IPS-18c (cell line): ENCODE measurements around the gene HSDL1.

Experiments
- H3K4me3 ChIP-seq: 2 replicates; pipeline ENCODE4 v1.7.0; 2013; ENCODE audit warnings: low read depth, mild to moderate bottlenecking, low read length, moderate library complexity; ENCODE audit not compliant: insufficient read depth
- H3K9me3 ChIP-seq: one replicate; pipeline ENCODE4 v1.6.1; 2013; ENCODE audit warnings: mild to moderate bottlenecking, low read length, moderate library complexity; ENCODE audit not compliant: control insufficient read depth, insufficient read depth

The HSDL1 gene

DNA sequence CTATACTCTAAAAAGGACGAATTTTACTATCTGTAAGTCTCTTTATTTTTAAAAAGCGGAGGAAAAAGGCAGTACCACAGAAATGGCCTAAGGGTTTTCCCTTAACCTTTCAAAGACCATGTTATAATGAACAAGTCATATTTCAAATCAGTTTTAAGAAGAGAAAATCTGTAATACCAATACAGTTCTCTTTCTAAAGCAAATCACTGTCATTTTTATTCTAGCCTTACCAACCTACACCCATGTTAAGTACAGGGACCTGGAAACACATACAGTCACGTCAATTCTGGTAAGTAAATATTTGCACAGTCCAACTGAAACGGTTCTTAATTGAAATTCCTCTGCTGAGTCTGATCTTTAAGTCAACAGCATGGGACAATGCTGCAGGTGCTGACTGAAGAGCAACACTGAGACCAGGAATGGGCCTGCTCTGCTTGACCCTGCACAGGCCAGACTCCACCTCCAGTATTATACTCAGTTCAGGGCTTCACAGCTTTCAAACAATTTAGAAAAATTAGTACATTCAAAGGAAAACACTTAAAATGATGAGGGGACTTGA is 48.5 kb downstream of the HSDL1 start:
- Histone ChIP-seq H3K9me3 (no peaks in the 10 kb centered on the region), H3K4me3 (no peak overlapping the region)

DNA sequence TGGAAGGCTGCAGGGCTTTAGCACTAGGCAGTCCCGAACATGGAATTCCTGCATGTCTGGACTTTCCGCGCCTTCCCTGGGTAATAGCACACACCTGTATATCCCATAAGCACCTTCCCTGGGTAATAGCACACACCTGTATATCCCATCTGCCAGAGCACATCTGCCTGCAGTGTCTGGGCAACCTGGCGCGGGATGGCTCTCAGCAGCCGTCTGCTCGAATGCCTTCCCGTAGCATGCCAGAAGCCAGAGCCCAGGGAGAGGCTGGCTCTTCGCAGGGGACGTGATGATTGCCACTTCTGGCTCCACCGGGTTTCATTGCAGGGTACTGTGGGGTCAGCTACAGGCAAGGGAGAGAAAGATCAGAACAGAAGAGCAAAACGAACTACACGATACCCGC is 49.5 kb downstream of the HSDL1 start:
- no peaks in the 10 kb centered on the region for H3K9me3 ChIP-seq
- H3K4me3 ChIP-seq, result no peak overlapping the region

DNA sequence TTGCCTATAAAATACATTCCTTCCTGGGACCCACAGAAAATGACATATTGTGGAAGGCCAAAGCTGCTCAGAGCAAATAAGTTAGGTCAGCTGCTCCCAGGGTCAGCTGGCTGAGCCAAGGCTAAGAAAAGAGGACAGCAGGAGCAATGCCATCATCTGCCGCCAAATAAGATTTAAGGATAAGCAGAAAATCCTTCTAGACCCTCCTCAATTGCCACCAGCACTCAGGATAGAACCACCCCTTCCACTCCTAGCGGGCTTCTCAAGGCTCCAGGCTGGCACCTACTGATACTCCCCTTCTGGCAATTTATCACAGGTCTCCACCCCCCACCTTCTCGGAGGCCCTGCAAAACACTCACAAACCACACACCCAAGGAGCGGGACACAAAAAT is 51.1 kb downstream of the HSDL1 start:
- no peak overlapping the region for H3K4me3 ChIP-seq
- H3K9me3 ChIP-seq, result no peaks in the 10 kb centered on the region

DNA sequence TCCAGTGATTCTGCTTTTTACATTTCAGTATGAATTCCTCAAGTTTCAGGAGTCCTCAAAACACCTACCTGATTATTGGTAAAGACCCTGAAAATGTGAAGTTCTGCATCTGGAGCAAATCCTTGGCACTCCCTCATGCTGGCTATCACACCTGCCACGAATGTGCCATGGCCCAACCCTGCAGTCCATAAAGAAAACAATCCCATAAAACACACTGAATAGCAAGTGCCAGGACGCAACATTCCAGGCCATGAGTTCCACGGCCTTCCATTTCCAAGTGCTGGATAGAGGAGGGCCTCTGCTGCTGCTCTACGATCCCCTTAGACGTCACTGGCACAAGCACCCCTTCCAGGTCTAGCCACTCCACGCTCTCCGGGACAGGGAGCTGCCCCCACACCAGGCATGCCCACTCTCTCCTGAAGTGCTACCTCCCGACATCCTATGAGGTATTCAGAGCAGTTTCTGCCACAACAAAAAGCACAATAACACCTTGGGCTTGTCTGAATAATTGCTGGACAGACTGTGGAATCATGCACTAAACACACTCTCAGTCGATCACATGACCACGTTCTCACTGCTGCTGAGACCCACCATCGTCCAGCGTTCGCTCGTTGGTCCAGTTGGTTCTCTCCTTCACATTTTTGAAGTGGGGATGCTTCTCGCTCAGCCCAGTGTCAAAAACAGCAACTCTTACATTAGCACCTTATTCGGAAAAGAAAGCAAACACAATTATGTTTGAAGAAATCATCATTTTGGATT is 51.7 kb downstream of the HSDL1 start:
- H3K4me3 ChIP-seq, result no peak overlapping the region
- H3K9me3 ChIP-seq, result no peaks in the 10 kb centered on the region

DNA sequence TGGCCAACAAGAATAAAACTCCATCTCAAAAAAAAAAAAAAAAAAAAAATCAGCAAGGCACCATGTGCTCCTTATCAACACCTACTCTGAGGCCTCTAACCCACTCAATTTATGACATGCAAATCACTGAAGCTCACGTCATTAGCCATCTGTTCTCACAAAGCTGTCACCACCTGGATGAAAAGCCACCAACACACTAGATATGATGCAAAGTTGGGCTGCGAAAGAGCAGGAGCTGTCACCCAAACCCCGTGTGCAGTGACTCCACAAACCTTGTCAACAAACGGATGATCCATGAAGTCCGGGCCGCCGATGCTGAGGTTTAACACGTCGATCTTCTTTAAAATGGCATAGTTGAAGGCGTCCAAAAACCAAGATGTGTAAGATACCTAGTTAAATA is 53.5 kb downstream of the HSDL1 start:
- Histone ChIP-seq H3K9me3 (no peaks in the 10 kb centered on the region), H3K4me3 (no peak overlapping the region)

DNA sequence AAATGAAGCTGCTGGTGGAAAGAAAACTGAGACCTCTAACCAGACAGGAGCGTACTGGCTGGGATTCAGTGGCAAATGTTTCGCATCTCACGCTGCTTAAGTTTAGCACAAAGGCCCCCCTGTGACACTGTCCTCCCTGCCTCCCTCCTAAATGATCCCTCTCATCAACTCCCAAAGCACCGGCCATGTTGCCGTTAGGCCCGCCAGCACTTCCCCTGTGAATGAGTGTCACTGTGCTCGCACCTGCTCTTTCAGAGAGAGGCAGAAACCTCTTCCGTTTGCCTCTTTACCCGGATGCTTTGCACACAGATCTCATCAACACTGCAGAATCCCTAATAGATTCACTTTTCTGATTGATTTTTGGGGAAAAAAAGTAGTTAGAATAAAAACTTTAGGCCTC is 54.8 kb downstream of the HSDL1 start:
- no peaks in the 10 kb centered on the region for H3K9me3 ChIP-seq
- H3K4me3 ChIP-seq, result no peak overlapping the region

DNA sequence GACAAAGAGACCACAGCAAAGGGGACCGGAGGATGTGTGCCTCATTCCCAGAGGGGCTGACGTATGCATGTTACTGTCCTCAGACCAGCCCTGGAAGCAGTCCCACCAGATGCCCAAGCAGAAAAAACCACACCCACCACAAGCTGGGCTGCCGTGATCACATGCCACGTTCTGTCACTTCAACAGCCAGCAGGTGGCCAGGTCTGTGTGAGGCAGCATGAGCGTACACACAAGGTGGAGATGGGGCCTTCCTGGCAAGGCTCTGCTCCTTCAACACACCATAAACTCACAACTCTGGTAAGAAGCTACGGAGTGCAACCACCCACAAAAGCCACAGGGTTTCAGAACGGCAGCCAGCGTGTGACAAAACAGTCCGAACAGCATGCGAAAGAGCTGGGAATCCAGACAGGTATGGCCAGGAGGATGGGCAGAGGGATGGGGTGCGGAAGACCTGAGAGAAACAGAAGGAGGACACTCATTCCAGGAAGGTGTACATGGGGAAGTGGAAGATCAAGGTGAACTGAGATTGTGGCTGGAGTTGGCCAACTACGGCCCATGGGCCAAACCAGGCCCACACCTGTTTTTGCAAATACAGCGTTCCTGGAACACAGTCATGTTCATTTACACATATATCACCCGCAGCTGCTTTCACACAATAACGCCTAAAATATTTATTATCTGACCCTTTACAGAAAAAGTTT is 56.1 kb downstream of the HSDL1 start:
- H3K4me3 ChIP-seq, result no peak overlapping the region
- H3K9me3 ChIP-seq, result no peaks in the 10 kb centered on the region

DNA sequence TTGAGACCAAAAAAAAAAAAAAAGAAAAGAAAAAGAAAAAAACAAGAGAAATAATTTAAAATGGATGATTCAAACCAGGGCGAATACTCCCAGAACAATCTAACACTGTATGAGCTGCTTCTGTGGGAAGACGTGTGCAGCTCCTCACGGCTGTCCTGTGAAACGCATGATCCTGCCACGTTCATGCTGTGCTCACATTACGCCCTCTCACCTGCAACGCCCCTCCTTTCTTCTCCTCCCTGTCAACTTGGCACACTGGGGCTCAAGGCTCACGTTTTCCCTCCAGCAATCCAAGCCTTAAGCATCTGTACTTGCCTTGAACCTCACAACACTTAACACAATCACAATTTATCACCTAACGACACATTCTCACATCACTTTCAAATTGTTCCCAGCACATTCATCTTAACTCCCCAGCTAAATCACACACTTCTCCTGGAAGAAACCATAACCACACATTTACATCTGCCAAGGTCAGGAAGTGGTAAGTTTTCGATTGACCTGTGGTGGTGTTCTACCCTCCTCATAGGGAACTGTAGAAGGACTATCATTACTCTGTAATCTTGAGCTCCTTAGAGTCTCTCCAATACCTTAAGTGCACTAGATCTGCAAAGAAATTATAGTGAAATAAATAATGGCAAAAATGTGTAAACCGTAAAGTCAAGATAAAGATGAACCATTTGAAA is 57.4 kb downstream of the HSDL1 start:
- H3K9me3 ChIP-seq, result no peaks in the 10 kb centered on the region
- no peak overlapping the region for H3K4me3 ChIP-seq

DNA sequence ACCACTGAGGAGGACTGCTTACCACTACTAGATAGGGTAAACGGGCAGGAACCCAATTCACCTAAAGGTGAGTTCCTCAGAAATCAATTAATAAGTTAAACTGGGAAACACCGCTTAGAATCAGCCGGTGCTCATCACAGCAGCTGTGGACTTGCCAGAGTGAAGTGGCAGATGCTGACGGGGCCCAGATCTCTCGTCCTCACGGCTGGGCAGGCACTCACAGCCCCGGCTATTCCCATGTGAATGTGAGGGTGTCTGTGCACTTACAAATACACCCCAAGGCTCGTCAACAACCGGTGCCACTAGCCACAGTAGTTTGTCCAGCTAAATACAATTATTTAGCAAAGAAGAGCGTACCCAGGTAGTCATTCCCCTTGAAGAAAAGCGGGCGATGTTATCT is 58.0 kb downstream of the HSDL1 start:
- no peaks in the 10 kb centered on the region for H3K9me3 ChIP-seq
- no peak overlapping the region for H3K4me3 ChIP-seq

DNA sequence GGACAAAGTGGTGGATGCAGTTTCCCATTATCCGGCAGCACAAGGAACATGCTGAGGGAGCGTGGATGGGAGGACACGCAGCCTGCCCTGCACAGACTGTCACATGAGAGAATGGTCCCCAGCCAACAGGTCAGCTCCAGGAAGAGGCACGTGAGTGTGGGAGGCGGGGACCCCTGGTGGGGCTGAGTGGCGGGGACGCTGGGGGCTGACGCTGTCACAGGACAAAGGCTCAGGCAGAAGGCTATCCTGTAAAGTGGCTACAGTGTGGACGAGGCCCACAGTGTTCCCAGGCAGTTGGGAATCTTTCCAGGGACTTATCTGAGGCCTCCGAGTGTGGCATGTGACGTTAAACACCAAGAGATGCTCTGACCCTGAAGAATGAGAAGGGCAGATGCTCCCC is 58.6 kb downstream of the HSDL1 start:
- no peak overlapping the region for H3K4me3 ChIP-seq
- no peaks in the 10 kb centered on the region for H3K9me3 ChIP-seq

DNA sequence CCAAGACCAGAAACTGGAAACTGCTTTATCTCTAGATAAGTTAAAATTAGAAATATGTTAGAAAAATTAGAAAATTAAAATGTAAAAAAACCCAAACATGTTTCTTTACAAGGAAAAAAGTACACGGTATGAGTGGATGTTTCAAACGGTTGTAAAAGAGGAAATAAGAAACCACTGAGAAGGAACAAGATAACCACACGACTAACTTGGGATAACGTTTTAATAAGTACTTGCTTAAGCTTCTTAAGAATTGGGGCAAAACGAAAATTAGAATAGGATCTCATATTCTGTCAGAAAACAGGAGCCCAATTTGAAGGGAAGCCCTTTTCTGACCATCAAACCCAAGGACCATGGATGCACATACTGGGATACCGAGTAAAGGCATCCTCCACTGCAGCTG is 59.2 kb downstream of the HSDL1 start:
- Histone ChIP-seq H3K9me3 (no peaks in the 10 kb centered on the region), H3K4me3 (no peak overlapping the region)

DNA sequence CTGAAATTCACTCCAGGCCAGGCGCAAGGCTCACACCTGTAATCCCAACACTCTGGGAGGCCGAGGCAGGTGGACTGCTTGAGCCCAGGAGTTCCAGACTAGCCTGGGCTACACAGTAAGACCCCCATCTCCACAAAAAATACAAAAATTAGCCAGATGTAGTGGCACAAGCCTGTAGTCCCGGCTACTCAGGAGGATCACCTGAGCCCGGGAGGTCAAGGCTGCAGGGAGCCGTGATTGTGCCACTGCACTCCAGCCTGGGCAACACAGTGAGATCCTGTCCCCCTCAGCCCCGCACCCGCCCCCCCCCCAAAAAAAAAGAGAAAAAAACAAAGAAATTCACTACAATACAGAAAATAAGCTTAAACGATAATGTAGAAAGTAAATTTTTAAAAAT is 59.7 kb downstream of the HSDL1 start:
- H3K9me3 ChIP-seq, result no peaks in the 10 kb centered on the region
- H3K4me3 ChIP-seq, result no peak overlapping the region

DNA sequence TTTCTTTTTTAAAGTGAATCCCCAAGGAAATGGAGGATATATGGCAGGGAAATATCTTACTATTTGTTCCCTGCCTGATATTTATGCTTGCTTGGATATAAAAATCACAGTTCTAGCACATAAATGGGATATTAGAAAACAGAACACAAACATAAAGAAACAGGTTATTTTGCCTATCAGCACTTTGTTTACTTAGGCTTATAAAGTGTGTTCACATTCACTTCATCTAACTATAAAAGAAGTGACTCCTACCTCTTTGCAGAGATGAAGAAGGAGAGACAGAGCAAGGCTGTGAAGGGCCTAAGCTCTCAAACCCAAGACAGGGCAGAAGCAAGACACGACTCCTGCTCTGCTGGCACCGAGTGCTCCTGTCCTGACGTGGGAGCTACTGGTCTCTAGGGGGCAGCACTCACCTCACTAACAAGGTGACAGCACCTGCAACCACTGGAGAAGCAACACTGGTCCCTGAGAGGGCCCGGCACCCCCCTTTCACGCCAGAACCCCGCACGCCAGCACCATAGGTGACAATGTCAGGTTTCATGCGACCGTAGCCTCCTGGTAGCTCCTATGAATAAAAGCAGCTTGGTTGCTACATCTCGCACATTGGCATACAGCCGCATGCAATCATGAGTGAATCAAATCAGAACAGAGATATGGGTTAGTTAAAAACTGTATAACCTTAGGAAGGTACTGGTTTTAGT is 60.3 kb downstream of the HSDL1 start:
- no peaks in the 10 kb centered on the region for H3K9me3 ChIP-seq

DNA sequence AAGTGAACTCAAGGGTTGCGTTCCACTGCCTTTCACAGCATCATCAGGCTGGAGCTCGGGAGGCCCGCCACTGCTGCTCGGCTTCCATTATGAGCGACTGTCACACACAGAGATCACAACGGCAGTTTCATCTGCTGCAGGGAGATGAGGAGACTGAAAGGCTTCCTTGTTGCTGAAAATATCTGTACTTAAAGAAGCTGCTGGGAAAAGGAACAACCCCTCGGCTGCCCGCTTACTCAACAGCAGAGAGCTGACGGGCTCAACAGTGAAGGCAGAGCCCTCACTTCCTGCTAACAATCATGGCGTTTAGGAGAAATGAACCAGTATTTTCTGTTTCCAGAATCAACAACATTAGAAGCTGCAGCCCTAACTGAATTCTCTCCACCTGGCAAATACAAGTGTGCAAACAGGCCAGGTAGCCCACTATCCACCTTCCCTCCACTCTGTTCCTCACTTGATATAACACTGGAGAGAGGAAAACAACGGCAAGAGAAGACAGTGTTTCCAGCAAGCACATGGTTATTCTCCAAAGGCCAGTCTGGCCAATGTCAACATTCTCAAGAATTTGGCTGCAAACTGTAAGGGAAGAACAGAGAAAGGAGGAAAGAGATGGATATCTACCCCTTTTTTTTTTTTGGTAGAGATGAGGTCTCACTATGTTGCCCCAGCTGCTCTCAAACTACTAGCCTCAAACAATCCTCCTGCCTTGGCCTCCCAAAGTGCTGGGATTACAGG is 62.0 kb downstream of the HSDL1 start:
- no peaks in the 10 kb centered on the region for H3K9me3 ChIP-seq
- no peak overlapping the region for H3K4me3 ChIP-seq

More for the DNA sequence above, 60.3 kb downstream of the HSDL1 start:
- H3K4me3 ChIP-seq, result no peak overlapping the region

DNA sequence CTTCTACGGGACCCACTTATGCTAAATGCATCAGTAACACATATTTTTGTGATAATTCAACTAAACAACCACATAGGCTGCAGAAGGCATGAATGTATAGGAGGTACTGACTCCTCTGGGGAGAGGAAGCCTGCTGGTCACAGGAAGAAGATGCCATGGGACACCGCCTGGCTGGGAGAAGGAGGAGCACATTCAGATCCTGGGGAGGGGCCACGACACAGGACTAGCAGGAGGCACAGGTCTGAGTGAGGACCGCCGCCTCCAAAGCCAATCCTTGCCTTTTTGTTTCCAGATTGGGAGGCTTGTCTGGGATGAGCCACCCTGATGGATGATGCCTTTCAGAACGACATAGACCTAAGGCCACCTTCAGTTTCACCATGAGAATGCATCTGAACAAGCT is 62.9 kb downstream of the HSDL1 start:
- no peak overlapping the region for H3K4me3 ChIP-seq
- no peaks in the 10 kb centered on the region for H3K9me3 ChIP-seq

DNA sequence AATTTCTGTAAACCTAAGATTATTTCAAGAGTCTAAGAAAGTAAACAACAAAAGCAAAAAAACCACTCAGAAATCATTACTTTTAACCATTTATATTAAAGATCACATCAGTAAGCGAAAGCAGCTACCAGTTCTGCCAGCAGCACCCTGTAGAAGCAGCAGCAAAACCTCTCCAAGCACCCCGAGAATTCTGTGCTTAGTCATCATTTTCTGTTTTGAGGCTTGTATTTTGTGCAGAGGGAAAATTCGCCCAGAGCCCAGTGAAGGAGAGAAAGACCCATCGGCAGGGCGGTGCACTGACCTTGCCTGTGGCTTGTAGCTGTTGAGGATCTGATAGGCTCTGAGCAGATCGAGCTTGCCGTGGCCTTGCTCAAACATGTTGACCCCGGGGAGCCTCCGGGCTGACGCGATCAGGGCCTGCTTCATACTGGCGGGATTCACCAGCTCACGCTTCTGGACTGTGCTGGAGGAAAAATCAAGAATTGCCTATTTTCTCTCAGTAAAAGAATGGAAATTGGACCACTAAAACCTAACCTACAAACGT is 63.5 kb downstream of the HSDL1 start:
- Histone ChIP-seq H3K9me3 (no peaks in the 10 kb centered on the region), H3K4me3 (no peak overlapping the region)

DNA sequence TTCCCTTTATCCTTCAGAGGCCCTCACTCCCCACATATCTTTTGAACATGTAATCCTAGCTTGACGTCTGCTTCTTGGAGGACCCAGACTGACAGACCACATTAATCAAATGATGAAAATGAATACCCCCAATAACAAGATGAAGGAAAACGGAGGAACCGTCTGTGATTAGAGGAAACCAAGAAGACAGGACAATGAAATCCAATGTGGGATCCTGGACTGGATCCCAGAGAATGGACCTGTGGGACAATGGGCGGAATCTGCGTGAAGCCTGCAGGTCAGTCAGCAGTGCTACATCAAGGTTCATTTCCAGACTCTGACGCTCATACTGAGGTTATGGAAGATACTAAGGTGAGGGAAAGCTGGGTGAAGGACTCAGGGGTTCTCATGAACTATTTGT is 64.2 kb downstream of the HSDL1 start:
- H3K4me3 ChIP-seq, result no peak overlapping the region
- no peaks in the 10 kb centered on the region for H3K9me3 ChIP-seq
